GM19438 (cell line): ENCODE results near the gene MRAS.

ENCODE experiments used
- ATAC-seq: cut with Tn5 transposase; IDR thresholded peaks from one replicate; pipeline ENCODE4 v1.9.1; 2021; ENCODE audit warnings: low read depth; ENCODE audit not compliant: unreplicated experiment

Gene MRAS

GRCh38 chr3:138338811-138339210 lies 9.6 kb upstream of the MRAS start:
- no peak for ATAC-seq

DNA sequence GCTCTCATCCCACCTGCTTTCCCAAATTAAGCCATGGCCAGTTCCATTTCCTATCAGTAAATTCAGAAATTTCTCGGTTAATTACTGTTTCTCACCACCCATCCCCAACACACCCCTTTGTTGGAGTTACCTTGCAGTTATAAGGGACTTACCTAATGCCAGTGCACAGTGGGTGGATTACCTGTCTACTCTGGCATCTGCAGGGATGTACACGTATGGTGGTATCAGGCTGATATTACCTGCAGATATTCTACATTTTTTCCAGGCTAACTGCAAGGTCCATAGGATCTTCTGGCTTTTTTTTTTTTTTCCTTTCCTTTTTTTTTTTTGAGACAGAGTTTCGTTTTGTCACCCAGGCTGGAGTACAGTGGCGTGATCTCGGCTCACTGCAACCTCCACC lies 7.9 kb upstream of the MRAS start:
- no peak for ATAC-seq

DNA sequence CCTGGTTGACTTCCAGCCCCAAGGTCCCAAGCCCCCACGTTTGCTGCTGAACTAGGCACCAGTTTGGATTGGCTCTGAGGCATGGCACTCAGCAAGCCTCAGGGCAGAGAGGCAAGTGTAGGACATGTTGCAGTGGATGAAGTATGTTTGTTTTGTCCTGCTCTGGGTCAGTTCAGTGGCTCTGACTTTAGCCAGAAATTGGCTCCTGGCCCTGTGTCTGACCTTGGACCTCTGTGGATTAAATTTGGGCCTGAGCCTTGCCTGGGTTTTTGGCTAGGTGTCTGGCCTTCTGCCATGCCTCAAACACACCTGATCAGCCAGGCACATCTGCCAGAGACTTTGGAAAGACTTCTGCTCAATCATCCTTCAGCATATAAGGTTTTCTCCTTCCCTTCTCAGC lies 3.6 kb upstream of the MRAS start:
- no peak for ATAC-seq

GRCh38 chr3:138348754-138349739 lies 668 bp downstream of the MRAS start:
- ATAC-seq, result no peak

DNA sequence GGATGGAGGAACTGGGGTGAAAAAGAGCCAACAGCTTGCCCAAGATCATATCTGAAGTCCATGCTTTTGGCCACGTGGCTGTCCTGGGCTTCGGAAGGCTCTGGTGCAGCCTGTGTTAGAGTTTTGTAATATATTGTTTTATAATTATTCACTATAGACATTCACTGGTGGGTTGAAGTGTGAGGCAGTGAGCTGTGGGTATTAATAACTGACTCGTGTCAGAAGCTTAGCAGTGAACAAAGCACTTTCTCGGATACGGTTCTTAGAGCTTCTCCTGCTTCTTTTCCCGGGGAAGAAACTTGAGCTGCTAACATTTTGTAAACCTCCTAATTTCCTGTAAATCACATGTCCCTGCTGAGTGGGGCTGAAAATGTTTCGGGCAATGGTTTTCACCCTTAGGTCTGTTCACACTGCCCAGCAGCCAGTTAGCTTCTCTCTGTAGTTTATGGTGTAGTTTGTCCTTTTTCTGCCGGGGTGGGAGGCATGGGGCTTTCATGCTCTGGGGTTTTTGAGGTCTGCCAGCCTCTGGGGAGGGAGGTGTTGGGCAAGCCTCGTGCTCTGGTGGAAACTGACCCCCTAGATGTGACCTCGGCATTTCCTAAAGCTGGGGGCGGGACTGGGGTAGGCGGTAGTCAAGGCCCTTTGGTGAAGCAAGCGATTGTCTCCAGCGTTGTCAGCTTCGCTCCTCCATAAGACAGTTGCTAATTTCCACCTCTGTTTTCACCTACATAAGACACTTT lies 1.7 kb downstream of the MRAS start:
- no peak for ATAC-seq

DNA sequence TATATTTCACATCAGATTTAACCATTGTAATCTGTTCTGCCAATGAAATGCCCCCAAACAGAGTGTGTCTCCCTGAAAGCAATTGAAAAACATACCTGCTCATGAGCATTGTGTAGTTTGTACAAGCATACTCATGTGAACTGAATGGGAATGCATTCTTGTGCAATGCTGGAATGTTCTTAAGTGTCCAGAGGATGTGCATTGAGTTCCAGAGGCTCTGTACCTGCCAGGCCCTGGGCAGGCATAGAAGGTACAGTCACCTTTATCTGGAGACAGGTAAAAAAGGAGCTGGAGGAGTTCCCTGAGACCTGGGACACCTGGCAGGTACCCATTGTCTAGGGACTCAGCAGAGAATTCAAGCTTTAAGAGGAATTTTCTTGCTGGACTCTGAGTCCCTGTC lies 2.8 kb downstream of the MRAS start:
- ATAC-seq, result no peak

- ATAC-seq, result no peak
These were observed 3.7 kb downstream of the MRAS start for GRCh38 chr3:138351916-138352550.

- no peak for ATAC-seq
These were observed 6.0 kb downstream of the MRAS start for GRCh38 chr3:138354376-138354775.

DNA sequence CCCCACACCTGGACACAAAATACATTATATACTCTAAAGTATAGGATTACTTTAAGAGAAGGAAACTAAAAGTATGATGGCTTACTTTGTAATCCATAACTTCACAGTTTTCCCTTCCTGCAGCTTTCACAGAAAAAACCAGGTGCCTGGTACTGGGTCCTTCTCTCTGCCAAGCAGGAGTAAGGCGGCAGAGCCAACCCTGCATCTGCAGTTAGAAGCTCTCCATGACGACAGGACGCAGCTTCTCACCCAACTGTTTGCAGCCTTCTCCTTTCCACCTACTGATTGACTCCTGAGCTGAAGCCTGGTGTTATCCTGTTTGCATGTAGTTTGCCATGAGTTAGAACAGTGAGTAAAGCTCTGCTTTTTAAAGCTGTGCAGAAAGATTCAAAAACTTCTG lies 6.7 kb downstream of the MRAS start:
- ATAC-seq, result no peak

DNA sequence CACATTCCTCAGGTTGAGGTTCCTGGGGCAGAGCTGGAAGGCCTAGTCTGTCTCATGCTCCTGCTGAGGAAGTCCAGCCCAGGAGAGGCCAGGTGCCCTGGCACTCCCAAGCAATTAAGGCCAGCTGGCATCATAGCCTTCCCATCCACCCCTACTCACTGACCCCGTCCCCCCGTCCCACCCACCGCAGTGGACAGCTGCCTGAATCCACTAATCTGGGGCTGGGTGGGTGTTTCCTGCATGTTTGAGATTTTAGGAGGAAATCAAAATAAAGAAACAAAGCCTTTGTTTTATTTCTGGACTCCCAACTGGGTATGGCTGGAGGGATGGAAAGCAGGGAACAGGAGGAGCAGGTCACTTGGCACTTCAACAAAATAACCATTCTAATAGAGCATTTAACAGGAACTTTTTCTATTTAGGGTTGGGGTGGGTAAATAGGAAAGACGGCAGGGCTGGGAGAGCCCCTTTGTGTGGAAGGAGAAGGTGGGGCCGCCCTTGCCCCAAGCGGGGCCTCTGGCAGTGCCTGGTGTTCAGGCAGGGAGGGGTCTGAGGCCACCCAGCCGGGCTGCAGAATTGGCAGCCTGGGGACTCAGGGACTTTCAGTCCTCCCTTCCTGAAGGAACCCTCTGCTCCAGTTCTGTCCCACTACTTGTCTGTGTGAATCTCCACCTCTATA lies 8.5 kb downstream of the MRAS start:
- ATAC-seq, result no peak

GRCh38 chr3:138359148-138359918 lies 11.0 kb downstream of the MRAS start:
- no peak for ATAC-seq

- ATAC-seq, result no peak
These were observed 11.8 kb downstream of the MRAS start for GRCh38 chr3:138359919-138360868.

DNA sequence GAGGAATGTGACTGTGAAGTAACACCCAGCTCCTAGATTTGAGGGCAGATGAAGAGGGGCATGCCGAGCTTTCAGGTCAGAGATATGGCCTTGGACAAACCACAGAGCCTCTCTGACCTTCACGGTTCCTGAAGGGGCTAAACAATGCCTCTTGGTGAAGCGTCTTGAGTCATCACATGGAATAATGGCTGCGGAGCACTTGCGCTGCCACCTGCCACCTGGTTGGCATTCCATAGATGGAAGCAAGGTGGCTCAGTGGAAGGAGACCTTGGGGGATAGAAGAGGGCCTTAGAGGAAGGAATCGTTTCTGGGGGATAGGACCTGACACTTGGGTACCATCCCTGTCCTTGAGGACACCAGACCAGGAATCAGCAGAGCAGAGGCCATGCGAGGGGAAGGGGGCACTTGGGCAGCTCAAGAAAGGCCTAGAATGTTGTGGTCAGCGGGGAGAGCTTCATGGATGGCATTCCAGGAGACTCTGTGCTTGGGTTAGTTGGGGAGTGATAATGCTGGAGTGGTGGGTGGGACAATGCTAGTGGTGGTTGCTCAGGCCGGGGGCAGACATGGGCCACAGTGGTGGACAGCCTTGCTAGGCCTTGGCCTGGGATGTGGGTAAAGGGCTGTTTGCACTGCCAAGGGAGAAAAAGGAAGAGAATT lies 12.6 kb downstream of the MRAS start:
- no peak for ATAC-seq

DNA sequence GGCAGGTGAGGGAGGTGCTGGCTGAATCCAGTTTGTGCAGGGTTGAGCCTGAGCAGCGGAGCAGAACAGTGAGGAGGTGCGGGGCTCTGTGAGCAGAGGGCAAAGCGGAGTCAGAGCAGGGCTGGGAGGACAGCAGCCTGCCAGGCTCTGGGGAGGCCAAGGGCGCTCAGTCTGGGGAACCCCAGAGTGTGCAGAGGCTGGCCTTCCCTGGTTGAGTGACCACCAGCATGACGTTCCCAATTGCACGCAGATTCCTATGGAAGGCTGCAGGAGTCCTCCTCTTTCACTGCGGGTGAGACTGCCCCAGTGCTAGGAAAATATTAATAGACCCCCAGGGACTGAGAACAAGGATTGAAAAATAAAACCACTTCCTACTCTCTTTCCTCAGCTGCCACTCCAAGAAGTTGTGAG lies 13.2 kb downstream of the MRAS start:
- no peak for ATAC-seq

DNA sequence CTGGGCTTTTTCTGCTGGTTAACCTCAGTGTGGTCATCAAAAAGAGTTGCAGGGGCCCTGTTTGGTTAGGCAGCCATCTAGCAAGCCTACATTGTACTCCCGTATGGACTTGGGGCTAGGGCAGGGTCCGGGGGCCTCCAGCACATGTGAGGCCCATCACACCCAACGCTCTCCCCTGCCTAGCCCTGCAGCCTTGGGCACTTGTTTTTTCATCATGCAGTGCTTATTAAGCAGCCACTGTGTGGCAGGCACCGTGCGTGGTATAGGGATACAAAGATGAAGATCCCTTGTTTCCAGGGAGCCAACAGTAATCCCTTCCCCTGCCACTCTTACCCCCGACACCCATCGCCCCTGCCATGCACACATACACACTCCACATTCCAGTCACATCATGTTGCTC lies 14.2 kb downstream of the MRAS start:
- ATAC-seq, result no peak

- no peak for ATAC-seq
These were observed 14.9 kb downstream of the MRAS start for GRCh38 chr3:138363322-138363721.

DNA sequence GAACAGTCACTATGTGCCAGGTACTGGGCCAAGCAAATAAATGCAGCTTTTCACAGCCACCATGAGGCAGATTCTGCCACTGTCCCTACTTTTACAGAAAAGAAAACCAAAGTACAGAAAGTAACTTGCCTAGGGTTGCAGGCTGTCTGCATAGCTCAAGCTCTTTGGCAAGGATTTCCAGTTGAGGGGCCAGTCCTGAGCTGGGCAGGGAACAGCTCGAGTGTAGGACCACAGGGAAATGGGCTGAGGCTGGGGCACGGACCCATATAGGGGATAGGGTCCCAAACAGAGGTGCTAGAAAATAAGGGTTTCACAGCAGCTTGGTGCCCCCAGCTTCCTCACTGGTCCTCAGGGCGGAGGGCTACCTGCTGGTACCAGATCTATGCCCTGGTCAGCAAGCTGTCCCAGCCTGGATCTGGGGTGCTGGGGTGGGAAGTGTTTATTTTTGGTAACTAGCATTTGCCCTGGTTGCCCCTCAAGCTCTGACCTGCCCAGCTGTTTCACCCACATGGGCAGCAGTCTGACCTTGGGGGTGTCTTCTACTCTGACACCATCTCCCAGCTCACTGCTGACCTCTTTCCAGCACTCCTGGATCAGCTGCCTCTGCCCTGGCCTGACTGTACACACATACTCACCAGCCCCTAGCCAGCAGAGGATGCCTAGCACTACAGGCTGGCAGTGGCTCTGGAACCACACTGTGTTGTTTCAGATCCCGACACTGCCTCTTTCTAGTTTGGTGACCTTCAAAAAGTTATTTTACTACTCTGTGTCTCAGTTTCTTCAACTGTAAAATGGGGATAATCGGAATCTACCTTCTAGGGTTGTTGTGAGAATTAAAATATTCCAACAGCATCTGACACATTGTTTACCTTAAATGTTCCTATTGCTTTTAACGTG lies 16.2 kb downstream of the MRAS start:
- ATAC-seq, result no peak

- no peak for ATAC-seq
These were observed 16.8 kb downstream of the MRAS start for GRCh38 chr3:138365253-138365555.
